ENCODE data around the gene PICK1. TPM values are rescaled to one million over a fixed set of nuclear protein-coding genes. Genes with fewer than 3 reads are reported as not detected.
A peak's percentile ranks its signal among the peaks of the same experiment; 100 is the strongest.

PICK1 gene
- total RNA-seq, 2 donors from 2014 or later: 15.2 to 23.2 TPM

- Mint-ChIP-seq H3K4me1 (no peaks in the 10 kb centered on the region), H3K9me3 (no peaks in the 10 kb centered on the region)
Measured at GRCh38 chr22:38051900-38052862, 5.0 kb upstream of the PICK1 start.

GRCh38 chr22:38062791-38063190, 5.6 kb downstream of the PICK1 start:
- Mint-ChIP-seq H3K36me3 (ENCODE audit: low read depth) (peaks cover 56% of the 10 kb centered on the region), H3K27ac (no peak overlapping the region)
- no peak for ATAC-seq (replicated peaks)

More at GRCh38 chr22:38051900-38052862, 5.0 kb upstream of the PICK1 start:
- Mint-ChIP-seq H3K4me3 (no peak overlapping the region), H3K36me3 (ENCODE audit: low read depth) (no peaks in the 10 kb centered on the region), H3K27ac (no peak overlapping the region), H3K27me3 (no peaks in the 10 kb centered on the region)
- ATAC-seq (replicated peaks): peak; percentile 81

GRCh38 chr22:38065539-38065938, 8.3 kb downstream of the PICK1 start:
- Mint-ChIP-seq H3K36me3 (ENCODE audit: low read depth) (peaks cover 56% of the 10 kb centered on the region), H3K27me3 (no peaks in the 10 kb centered on the region), H3K27ac (no peak overlapping the region), H3K9me3 (no peaks in the 10 kb centered on the region), H3K4me1 (peaks cover 3% of the 10 kb centered on the region), H3K4me3 (no peak overlapping the region)
- ATAC-seq (replicated peaks): no peak

More at GRCh38 chr22:38062791-38063190, 5.6 kb downstream of the PICK1 start:
- Mint-ChIP-seq H3K9me3 (no peaks in the 10 kb centered on the region), H3K4me1 (peaks cover 9% of the 10 kb centered on the region), H3K27me3 (no peaks in the 10 kb centered on the region), H3K4me3 (no peak overlapping the region)

- Mint-ChIP-seq H3K27ac (no peak overlapping the region), H3K27me3 (no peaks in the 10 kb centered on the region), H3K9me3 (no peaks in the 10 kb centered on the region), H3K36me3 (ENCODE audit: low read depth) (peaks cover 54% of the 10 kb centered on the region), H3K4me3 (no peak overlapping the region), H3K4me1 (peaks cover 3% of the 10 kb centered on the region)
- ATAC-seq (replicated peaks): no peak
Measured at GRCh38 chr22:38066381-38067027, 9.3 kb downstream of the PICK1 start.

- no peaks in the 10 kb centered on the region for H3K9me3 Mint-ChIP-seq
Measured at GRCh38 chr22:38067028-38067415, 9.8 kb downstream of the PICK1 start.

GRCh38 chr22:38067761-38068360, 10.7 kb downstream of the PICK1 start:
- Mint-ChIP-seq H3K4me3 (no peak overlapping the region), H3K36me3 (ENCODE audit: low read depth) (peaks cover 49% of the 10 kb centered on the region), H3K27ac (no peak overlapping the region), H3K27me3 (no peaks in the 10 kb centered on the region), H3K4me1 (no peaks in the 10 kb centered on the region), H3K9me3 (no peaks in the 10 kb centered on the region)
- ATAC-seq (replicated peaks): no peak

More at GRCh38 chr22:38067028-38067415, 9.8 kb downstream of the PICK1 start:
- ATAC-seq (replicated peaks): no peak
- Mint-ChIP-seq H3K4me1 (peaks cover 3% of the 10 kb centered on the region), H3K27me3 (no peaks in the 10 kb centered on the region), H3K27ac (no peak overlapping the region), H3K4me3 (no peak overlapping the region), H3K36me3 (ENCODE audit: low read depth) (peaks cover 49% of the 10 kb centered on the region)

GRCh38 chr22:38068641-38069371, 11.6 kb downstream of the PICK1 start:
- Mint-ChIP-seq H3K27ac (no peak overlapping the region), H3K4me3 (no peak overlapping the region)

GRCh38 chr22:38069372-38070249, 12.4 kb downstream of the PICK1 start:
- ATAC-seq (replicated peaks): no peak
- no peaks in the 10 kb centered on the region for H3K4me1 Mint-ChIP-seq
- no peak overlapping the region for H3K27ac Mint-ChIP-seq
- no peaks in the 10 kb centered on the region for H3K9me3 Mint-ChIP-seq
- no peaks in the 10 kb centered on the region for H3K27me3 Mint-ChIP-seq
- no peak overlapping the region for H3K4me3 Mint-ChIP-seq
- peaks cover 45% of the 10 kb centered on the region for H3K36me3 Mint-ChIP-seq (ENCODE audit: low read depth)

More at GRCh38 chr22:38068641-38069371, 11.6 kb downstream of the PICK1 start:
- peaks cover 48% of the 10 kb centered on the region for H3K36me3 Mint-ChIP-seq (ENCODE audit: low read depth)
- H3K27me3 Mint-ChIP-seq: no peaks in the 10 kb centered on the region
- H3K9me3 Mint-ChIP-seq: no peaks in the 10 kb centered on the region
- no peaks in the 10 kb centered on the region for H3K4me1 Mint-ChIP-seq
- ATAC-seq (replicated peaks): no peak

- Mint-ChIP-seq H3K4me3 (no peak overlapping the region), H3K27ac (no peak overlapping the region), H3K36me3 (ENCODE audit: low read depth) (peaks cover 37% of the 10 kb centered on the region), H3K4me1 (no peaks in the 10 kb centered on the region), H3K27me3 (no peaks in the 10 kb centered on the region), H3K9me3 (no peaks in the 10 kb centered on the region)
- ATAC-seq (replicated peaks): no peak
Measured at GRCh38 chr22:38070250-38070921, 13.2 kb downstream of the PICK1 start.

GRCh38 chr22:38071421-38072321, 14.5 kb downstream of the PICK1 start:
- peaks cover 26% of the 10 kb centered on the region for H3K36me3 Mint-ChIP-seq (ENCODE audit: low read depth)
- no peaks in the 10 kb centered on the region for H3K27me3 Mint-ChIP-seq
- no peaks in the 10 kb centered on the region for H3K9me3 Mint-ChIP-seq
- no peak overlapping the region for H3K4me3 Mint-ChIP-seq
- no peaks in the 10 kb centered on the region for H3K4me1 Mint-ChIP-seq
- no peak for ATAC-seq (replicated peaks)
- no peak overlapping the region for H3K27ac Mint-ChIP-seq

GRCh38 chr22:38072322-38073149, 15.3 kb downstream of the PICK1 start:
- Mint-ChIP-seq H3K36me3 (ENCODE audit: low read depth) (peaks cover 21% of the 10 kb centered on the region), H3K4me1 (no peaks in the 10 kb centered on the region), H3K27ac (no peak overlapping the region), H3K4me3 (no peak overlapping the region), H3K9me3 (no peaks in the 10 kb centered on the region), H3K27me3 (no peaks in the 10 kb centered on the region)
- no peak for ATAC-seq (replicated peaks)

Measured in activated T-helper 17 cell treated with anti-CD3 and anti-CD28 coated beads, Interleukin-2, amount 50 U/mL, for 72 hours (primary cell).